K562 (cell line): ENCODE results near the gene FGFRL1. TPM values are rescaled to one million over a fixed set of nuclear protein-coding genes. Genes with fewer than 3 reads are reported as not detected.

ENCODE experiments used
- ATAC-seq: fragments of 200-7000 bp; cut with Tn5 transposase; 3 replicates; pipeline ENCODE4 v1.9.1; 2020; ENCODE audit warnings: moderate library complexity
- BruUV-seq: library from RNA; stranded (reverse); fragments of 400-500 nt; replicated peaks from 2 replicates; lab custom pipeline; 2021; lab: Mats Ljungman, UMichigan
- CTCF ChIA-PET: fragments of 300-600 bp; formaldehyde crosslinking; extraction: SDS; loops from one replicate; lab custom pipeline; 2021; ENCODE audit warnings: low intra/inter-chr PET ratio; lab: Yijun Ruan, JAX
- POLR2A ChIA-PET: fragments of 300-600, 350-650 bp; sonication (Branson Sonifier 250); formaldehyde crosslinking; extraction: SDS; loops from one replicate; lab custom pipeline; 2021; ENCODE audit warnings: antibody characterized with exemption, inconsistent platforms; lab: Yijun Ruan, JAX
- DNase-seq, 4 experiments: peaks; one replicate each; pipeline versions ENCODE4 v3.0.0 to v3.0.0-alpha.2; 2011 to 2018; ENCODE audit warnings: low spot score in 3 of 4, mixed read lengths in 3 of 4; ENCODE audit errors: extremely low read depth in 1 of 4
- FAIRE-seq: peaks from 2 replicates; lab custom pipeline; 2011; peaks lifted over from hg19 to GRCh38; lab: Jason Lieb, UNC
- H2AFZ ChIP-seq: 2 replicates; pipeline ENCODE4 v1.6.0; 2011; ENCODE audit warnings: low read depth, low read length, control low read depth, inconsistent platforms
- H3K27ac ChIP-seq: fragments of 200-600 bp; 3 replicates; pipeline ENCODE4 v1.8.0; 2011; ENCODE audit warnings: low read depth, mild to moderate bottlenecking, control low read depth, inconsistent platforms, low read length, moderate library complexity, mixed read lengths; ENCODE audit errors: extremely low read depth
- H3K27me3 ChIP-seq, 2 experiments: fragments of 300-600 bp in 1 of 2; 2 replicates in 1 of 2; 3 replicates in 1 of 2; pipeline versions ENCODE4 v1.6.0 to v1.8.0; 2011; ENCODE audit warnings: inconsistent platforms in 2 of 2, low read length in 2 of 2, mild to moderate bottlenecking in 1 of 2, mixed read lengths in 1 of 2, moderate library complexity in 1 of 2; ENCODE audit not compliant: control insufficient read depth in 2 of 2, insufficient read depth in 2 of 2
- H3K36me3 ChIP-seq: fragments of 300-600 bp; 3 replicates; pipeline ENCODE4 v1.8.0; 2011; ENCODE audit warnings: mild to moderate bottlenecking, low read length, inconsistent platforms; ENCODE audit not compliant: control insufficient read depth, insufficient read depth
- H3K4me1 ChIP-seq, 2 experiments: fragments of 200-600 bp in 1 of 2; replicated peaks in 1 of 2; 2 replicates in 1 of 2; 3 replicates in 1 of 2; pipeline versions ENCODE4 v1.5.1 to v1.8.0; 2011; ENCODE audit warnings: inconsistent platforms in 2 of 2, low read length in 2 of 2, mild to moderate bottlenecking in 1 of 2, mixed read lengths in 1 of 2, moderate library complexity in 1 of 2; ENCODE audit not compliant: control insufficient read depth in 2 of 2, insufficient read depth in 2 of 2
- H3K4me2 ChIP-seq: 2 replicates; pipeline ENCODE4 v1.6.1; 2011; ENCODE audit warnings: low read length, control low read depth, inconsistent platforms, mixed read lengths; ENCODE audit not compliant: insufficient read depth
- H3K4me3 ChIP-seq: fragments of 200-600 bp; sonication (generic), shearing (Covaris generic); 2 replicates; pipeline ENCODE4 v1.5.1; 2016; ENCODE audit warnings: control low read depth, inconsistent platforms
- H3K79me2 ChIP-seq: fragments of 200-600 bp; 3 replicates; pipeline ENCODE4 v1.8.0; 2011; ENCODE audit warnings: low read length, inconsistent platforms; ENCODE audit not compliant: control insufficient read depth, insufficient read depth
- H3K9ac ChIP-seq, 2 experiments: 2 replicates each; pipeline versions ENCODE4 v1.6.0 to v1.6.1; 2011; ENCODE audit warnings: low read depth in 2 of 2, low read length in 2 of 2, control low read depth in 1 of 2, inconsistent platforms in 1 of 2, mild to moderate bottlenecking in 1 of 2, mixed read lengths in 1 of 2; ENCODE audit not compliant: insufficient read depth in 1 of 2
- H3K9me1 ChIP-seq: one replicate; pipeline ENCODE4 v1.6.0; 2011; ENCODE audit warnings: inconsistent platforms, mild to moderate bottlenecking, low read length, moderate library complexity; ENCODE audit not compliant: control insufficient read depth, insufficient read depth
- H3K9me3 ChIP-seq: replicated peaks from 2 replicates; pipeline ENCODE4 v1.5.1; 2011; ENCODE audit warnings: low read depth, low read length, inconsistent platforms; ENCODE audit not compliant: control insufficient read depth, insufficient read depth
- H4K20me1 ChIP-seq: replicated peaks from 2 replicates; pipeline ENCODE4 v1.6.1; 2011; ENCODE audit warnings: low read length, inconsistent platforms, mixed read lengths; ENCODE audit not compliant: control insufficient read depth, insufficient read depth
- ARID1B ChIP-seq: fragments of 450-650 bp; IDR thresholded peaks from 2 replicates; pipeline ENCODE4 v1.6.1; 2016; ENCODE audit warnings: antibody characterized with exemption, mild to moderate bottlenecking, inconsistent platforms
- CHD4 ChIP-seq: fragments of 200-600 bp; sonication (generic); IDR thresholded peaks from 3 replicates; pipeline ENCODE4 v1.6.1; 2012; ENCODE audit warnings: low read depth, mild to moderate bottlenecking, mixed read lengths, low read length, inconsistent platforms; ENCODE audit not compliant: insufficient read depth, insufficient replicate concordance, poor library complexity, severe bottlenecking
- MCM3 ChIP-seq: fragments of 450-650 bp; IDR thresholded peaks from 2 replicates; pipeline ENCODE4 v1.6.1; 2016
- RBM25 ChIP-seq: fragments of 200-400 bp; formaldehyde crosslinking; IDR thresholded peaks from 2 replicates; pipeline ENCODE4 v1.6.1; 2018; ENCODE audit warnings: low read length, low read depth, moderate library complexity; ENCODE audit not compliant: severe bottlenecking
- TFE3 ChIP-seq: fragments of 450-650 bp; formaldehyde crosslinking; IDR thresholded peaks from 2 replicates; pipeline ENCODE4 v1.4.0; 2020; ENCODE audit warnings: mild to moderate bottlenecking, mixed read lengths
- TRIM28 ChIP-seq: fragments of 450-650 bp; IDR thresholded peaks from 2 replicates; pipeline ENCODE4 v1.6.1; 2017
- YBX1 ChIP-seq: fragments of 450-650 bp; IDR thresholded peaks from 2 replicates; pipeline ENCODE4 v1.7.1; 2016; ENCODE audit warnings: mild to moderate bottlenecking
- ZNF408 ChIP-seq: fragments of 250-450 bp; sonication (Bioruptor Pico); IDR thresholded peaks from 2 replicates; pipeline ENCODE4 v1.4.0; 2020; ENCODE audit warnings: low read depth, mild to moderate bottlenecking, moderate library complexity
- ZNF830 ChIP-seq: fragments of 250-450 bp; sonication (Bioruptor Pico); IDR thresholded peaks from 2 replicates; pipeline ENCODE4 v1.5.0; 2021; ENCODE audit warnings: mild to moderate bottlenecking
- WGBS: fragments of 100-300 bp; shearing (Covaris generic); methylation state at CpG from one replicate; pipeline ENCODE4 v1.1.6; 2016; ENCODE audit warnings: low coverage, mixed read lengths; ENCODE audit not compliant: insufficient coverage; ENCODE audit errors: missing lambda C conversion rate; 5-methylcytosine and 5-hydroxymethylcytosine counted together
- in situ Hi-C: fragments of 300-500 bp; cut with MboI; formaldehyde crosslinking; loops from 4 replicates; pipeline ENCODE4 v1.15.0; 2018; ENCODE audit warnings: inconsistent platforms, mixed read lengths
- intact Hi-C: fragments of 100-400 bp; cut with micrococcal nuclease; formaldehyde crosslinking; loops from 2 replicates; pipeline ENCODE4 v1.14.2; 2022
- polyA plus RNA-seq, 8 experiments: library from polyadenylated mRNA; depleted of rRNA in 4 of 8; stranded (reverse) in 5 of 8; unstranded in 3 of 8; fragments of >200 nt; fragmentation: Nextera tagmentation in 2 of 8; fragmentation: Illumina TruSeq in 1 of 8; extraction: Ambion mirVana in 2 of 8; extraction: Trizol in 1 of 8; gene quantifications; 2 replicates each; pipeline versions ENCODE4 v1.2.1 to v1.2.3, GENCODE V29; 2011 to 2014; ENCODE audit warnings: inconsistent platforms in 1 of 8, missing spikeins in 1 of 8
- total RNA-seq, 7 experiments: library from RNA; depleted of rRNA in 6 of 7; stranded (reverse); fragments of >200 nt in 6 of 7; fragmentation: Illumina TruSeq in 2 of 7; extraction: Trizol in 2 of 7; gene quantifications; 2 replicates each; pipeline versions ENCODE4 v1.2.1 to v1.2.3, GENCODE V29; 2011 to 2021; ENCODE audit warnings: low replicate concordance in 1 of 7

FGFRL1 gene
- total and polyA plus RNA-seq, 9 of the 15 experiments (the other 6 are each of a cell fraction or from before 2014, with no cell fraction given) = 0.34 to 49.9 (median 14.6) TPM

- in situ Hi-C loops (no loop called here), intact Hi-C loops (loop anchor here (10.0 kb wide), 1 partner anchor 51 kb away; the partner anchor contains the start of gene SLC26A1)
- no peaks in the 10 kb centered on the region for H3K79me2 ChIP-seq
- no peak overlapping the region for H3K4me2 ChIP-seq
- H3K4me3 ChIP-seq = no peak overlapping the region
- H3K36me3 ChIP-seq = no peaks in the 10 kb centered on the region
- TF ChIP-seq YBX1 = no peak
- TF ChIP-seq TFE3 = no peak
- TF ChIP-seq ZNF830 = no peak
- TF ChIP-seq ARID1B = no peak
- TF ChIP-seq MCM3 = no peak
- TF ChIP-seq CHD4 = no peak
- no peak for TF ChIP-seq ZNF408
- no peak for TF ChIP-seq TRIM28
- TF ChIP-seq RBM25 = no peak
- no peak overlapping the region for H3K27ac ChIP-seq
- H2AFZ ChIP-seq = no peak overlapping the region
- POLR2A ChIA-PET = no interaction called here
- no peaks in the 10 kb centered on the region for H4K20me1 ChIP-seq
- FAIRE-seq (no peak), DNase-seq (no peak), ATAC-seq (no peak)
- CTCF ChIA-PET = no interaction called here
- H3K9me3 ChIP-seq = no peaks in the 10 kb centered on the region; the same call in 1 of the 2 replicates
- H3K27me3 ChIP-seq = peaks cover 9 to 32% of the 10 kb centered on the region in 2 experiments; a peak in 4 of 5 replicates
- WGBS = 94% methylated on average over 6 of the region's 36 CpGs
- H3K9me1 ChIP-seq = no peaks in the 10 kb centered on the region
- BruUV-seq = no TSS peak
- peaks cover 34 to 74% of the 10 kb centered on the region in 2 experiments for H3K4me1 ChIP-seq
- H3K9ac ChIP-seq = no peak overlapping the region
Measured at GRCh38 chr4:1045595-1046201, 34.3 kb downstream of the FGFRL1 start.
